ENCODE data around the gene CDH16. TPM values are rescaled to one million over a fixed set of nuclear protein-coding genes. Genes with fewer than 3 reads are reported as not detected.
A peak's percentile ranks its signal among the peaks of the same experiment; 100 is the strongest.

CDH16 gene
- total and polyA plus RNA-seq, 2 of the 13 experiments (the other 11 are each of a cell fraction or from before 2014, with no cell fraction given): 2.7 to 3.9 TPM

DNA sequence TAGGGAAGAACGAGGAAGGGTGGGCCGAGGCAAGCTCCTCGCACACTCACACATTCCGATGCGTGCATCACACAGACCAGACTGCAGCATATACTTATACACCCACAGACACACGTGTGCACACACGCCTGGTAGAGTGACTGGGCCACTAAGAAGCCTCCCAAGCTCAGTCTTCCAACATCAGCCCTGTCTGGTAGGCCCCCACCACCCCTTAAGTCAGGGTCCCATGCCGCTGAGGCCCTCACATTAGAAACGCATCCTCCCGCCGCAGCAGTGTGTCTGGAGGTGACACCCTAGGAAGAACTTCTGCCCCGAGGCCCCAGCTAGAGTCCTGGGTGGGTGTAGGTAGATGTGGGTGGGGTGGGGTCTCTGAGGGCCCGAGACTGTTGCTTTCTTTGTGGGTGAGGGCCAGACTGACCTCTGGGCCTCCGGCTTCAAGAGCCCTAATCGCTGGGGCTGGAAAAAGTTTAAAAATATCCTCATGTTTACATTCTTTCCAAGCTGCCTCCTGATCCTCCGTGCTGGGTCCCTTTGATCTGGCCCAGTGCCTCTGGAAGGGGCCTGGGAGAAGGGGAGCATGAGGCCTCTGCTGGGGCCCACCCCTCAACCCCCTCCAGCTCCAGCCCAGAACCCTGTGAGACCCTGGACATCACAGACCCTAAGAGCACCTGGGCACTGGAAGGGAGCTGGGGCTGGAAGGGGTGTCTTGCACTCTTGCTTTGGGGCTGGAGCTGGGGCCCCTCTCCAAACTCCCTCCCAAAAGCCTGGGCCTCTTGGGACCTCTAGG, 13.6 kb downstream of the CDH16 start (continued):
- TF ChIP-seq ZMAT3 (CRISPR knock-in tag; conservative IDR thresholded peaks at IDR 0.05) (0 out of 2 replicates have a peak, but pooled peaks have one; percentile 22), ZNF678 (CRISPR knock-in tag; IDR thresholded peaks at IDR 0.05) (no peak), ZFY (CRISPR knock-in tag; IDR thresholded peaks at IDR 0.05) (peak; percentile 73), ATRX (CRISPR knock-in tag; IDR thresholded peaks at IDR 0.05; ENCODE audit: borderline replicate concordance) (no peak), TBX2 (CRISPR knock-in tag; IDR thresholded peaks at IDR 0.05; ENCODE audit: borderline replicate concordance) (peak; percentile 36; the same call in 1 of the 2 replicates), ZNF878 (CRISPR knock-in tag; IDR thresholded peaks at IDR 0.05) (no peak), RAD21 (CRISPR knock-in tag; IDR thresholded peaks at IDR 0.05) (no peak), ZFP90 (CRISPR knock-in tag; IDR thresholded peaks at IDR 0.05; ENCODE audit: borderline replicate concordance) (no peak), FOXM1 (CRISPR knock-in tag; IDR thresholded peaks at IDR 0.05) (no peak), RBM22 (optimal IDR thresholded peaks at IDR 0.05; ENCODE audit: low read length) (no peak), ZNF143 (CRISPR knock-in tag; IDR thresholded peaks at IDR 0.05) (no peak), CENPX (CRISPR knock-in tag; IDR thresholded peaks at IDR 0.05) (no peak), FOXA1 (IDR thresholded peaks at IDR 0.05) (no peak), FOXA1 (CRISPR knock-in tag; IDR thresholded peaks at IDR 0.05) (peak; percentile 92), XBP1 (CRISPR knock-in tag; IDR thresholded peaks at IDR 0.05) (no peak), SKI (IDR thresholded peaks at IDR 0.05; ENCODE audit: partially characterized antibody) (no peak), ARHGAP35 (CRISPR knock-in tag; IDR thresholded peaks at IDR 0.05; ENCODE audit: borderline replicate concordance) (no peak), ZNF253 (CRISPR knock-in tag; IDR thresholded peaks at IDR 0.05; ENCODE audit: borderline replicate concordance) (no peak), ZNF777 (CRISPR knock-in tag; IDR thresholded peaks at IDR 0.05) (no peak)
- TF ChIP-seq, protein P1, sequence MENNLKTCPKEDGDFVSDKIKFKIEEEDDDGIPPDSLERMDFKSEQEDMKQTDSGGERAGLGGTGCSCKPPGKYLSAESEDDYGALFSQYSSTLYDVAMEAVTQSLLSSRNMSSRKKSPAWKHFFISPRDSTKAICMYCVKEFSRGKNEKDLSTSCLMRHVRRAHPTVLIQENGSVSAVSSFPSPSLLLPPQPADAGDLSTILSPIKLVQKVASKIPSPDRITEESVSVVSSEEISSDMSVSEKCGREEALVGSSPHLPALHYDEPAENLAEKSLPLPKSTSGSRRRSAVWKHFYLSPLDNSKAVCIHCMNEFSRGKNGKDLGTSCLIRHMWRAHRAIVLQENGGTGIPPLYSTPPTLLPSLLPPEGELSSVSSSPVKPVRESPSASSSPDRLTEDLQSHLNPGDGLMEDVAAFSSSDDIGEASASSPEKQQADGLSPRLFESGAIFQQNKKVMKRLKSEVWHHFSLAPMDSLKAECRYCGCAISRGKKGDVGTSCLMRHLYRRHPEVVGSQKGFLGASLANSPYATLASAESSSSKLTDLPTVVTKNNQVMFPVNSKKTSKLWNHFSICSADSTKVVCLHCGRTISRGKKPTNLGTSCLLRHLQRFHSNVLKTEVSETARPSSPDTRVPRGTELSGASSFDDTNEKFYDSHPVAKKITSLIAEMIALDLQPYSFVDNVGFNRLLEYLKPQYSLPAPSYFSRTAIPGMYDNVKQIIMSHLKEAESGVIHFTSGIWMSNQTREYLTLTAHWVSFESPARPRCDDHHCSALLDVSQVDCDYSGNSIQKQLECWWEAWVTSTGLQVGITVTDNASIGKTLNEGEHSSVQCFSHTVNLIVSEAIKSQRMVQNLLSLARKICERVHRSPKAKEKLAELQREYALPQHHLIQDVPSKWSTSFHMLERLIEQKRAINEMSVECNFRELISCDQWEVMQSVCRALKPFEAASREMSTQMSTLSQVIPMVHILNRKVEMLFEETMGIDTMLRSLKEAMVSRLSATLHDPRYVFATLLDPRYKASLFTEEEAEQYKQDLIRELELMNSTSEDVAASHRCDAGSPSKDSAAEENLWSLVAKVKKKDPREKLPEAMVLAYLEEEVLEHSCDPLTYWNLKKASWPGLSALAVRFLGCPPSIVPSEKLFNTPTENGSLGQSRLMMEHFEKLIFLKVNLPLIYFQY (CRISPR knock-in tag; IDR thresholded peaks at IDR 0.05; ENCODE audit: borderline replicate concordance): peak; percentile 96; the same call in 1 of the 2 replicates
- TF ChIP-seq, protein P2, sequence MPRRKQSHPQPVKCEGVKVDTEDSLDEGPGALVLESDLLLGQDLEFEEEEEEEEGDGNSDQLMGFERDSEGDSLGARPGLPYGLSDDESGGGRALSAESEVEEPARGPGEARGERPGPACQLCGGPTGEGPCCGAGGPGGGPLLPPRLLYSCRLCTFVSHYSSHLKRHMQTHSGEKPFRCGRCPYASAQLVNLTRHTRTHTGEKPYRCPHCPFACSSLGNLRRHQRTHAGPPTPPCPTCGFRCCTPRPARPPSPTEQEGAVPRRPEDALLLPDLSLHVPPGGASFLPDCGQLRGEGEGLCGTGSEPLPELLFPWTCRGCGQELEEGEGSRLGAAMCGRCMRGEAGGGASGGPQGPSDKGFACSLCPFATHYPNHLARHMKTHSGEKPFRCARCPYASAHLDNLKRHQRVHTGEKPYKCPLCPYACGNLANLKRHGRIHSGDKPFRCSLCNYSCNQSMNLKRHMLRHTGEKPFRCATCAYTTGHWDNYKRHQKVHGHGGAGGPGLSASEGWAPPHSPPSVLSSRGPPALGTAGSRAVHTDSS (CRISPR knock-in tag; conservative IDR thresholded peaks at IDR 0.05): no peak
- TF ChIP-seq, protein P3, sequence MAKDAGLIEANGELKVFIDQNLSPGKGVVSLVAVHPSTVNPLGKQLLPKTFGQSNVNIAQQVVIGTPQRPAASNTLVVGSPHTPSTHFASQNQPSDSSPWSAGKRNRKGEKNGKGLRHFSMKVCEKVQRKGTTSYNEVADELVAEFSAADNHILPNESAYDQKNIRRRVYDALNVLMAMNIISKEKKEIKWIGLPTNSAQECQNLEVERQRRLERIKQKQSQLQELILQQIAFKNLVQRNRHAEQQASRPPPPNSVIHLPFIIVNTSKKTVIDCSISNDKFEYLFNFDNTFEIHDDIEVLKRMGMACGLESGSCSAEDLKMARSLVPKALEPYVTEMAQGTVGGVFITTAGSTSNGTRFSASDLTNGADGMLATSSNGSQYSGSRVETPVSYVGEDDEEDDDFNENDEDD (CRISPR knock-in tag; IDR thresholded peaks at IDR 0.05; ENCODE audit: borderline replicate concordance): no peak

All from HepG2 (cell line).